Measurements from ENCODE around the gene UNC93A. TPM values are rescaled to one million over a fixed set of nuclear protein-coding genes. Genes with fewer than 3 reads are reported as not detected.

The UNC93A gene
- total RNA-seq, 1 experiment from 2014 or later = not detected

DNA sequence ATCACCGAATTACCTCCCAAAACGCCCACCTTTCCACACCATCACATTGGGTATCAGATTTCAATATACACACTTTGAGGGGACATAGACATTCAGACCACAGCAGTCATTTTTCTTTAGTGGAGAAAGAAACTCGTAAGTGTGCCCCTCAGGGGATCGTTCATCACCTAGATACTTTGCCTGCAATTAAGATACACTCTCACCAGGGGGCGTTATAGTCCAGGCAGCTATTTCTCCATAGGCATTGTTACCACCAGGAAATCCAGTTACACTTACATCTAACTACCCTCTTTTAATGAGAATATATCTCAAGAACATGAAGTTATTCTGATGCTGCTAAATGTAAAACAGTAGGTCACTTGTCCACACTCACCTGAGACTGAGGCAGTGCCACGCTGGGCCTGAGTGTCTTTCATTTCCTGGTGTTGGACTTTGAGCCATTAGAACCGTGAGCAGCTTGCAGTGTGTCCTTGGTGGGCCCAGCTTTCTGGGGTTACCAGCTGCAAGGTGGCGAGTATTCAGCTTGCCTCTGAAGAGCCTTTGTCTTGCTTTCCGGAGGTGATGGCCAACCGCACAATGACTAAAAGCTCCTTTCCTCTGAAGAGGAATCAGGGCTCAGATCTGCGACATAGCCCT lies 35.1 kb upstream of the UNC93A start:
- Histone ChIP-seq H2AFZ (ENCODE audit: low read depth, low read length, poor library complexity, severe bottlenecking) (no peak overlapping the region), H3K36me3 (ENCODE audit: control insufficient read depth in 1 of 2, insufficient read depth in 2 of 2, low read length in 2 of 2) (no peaks in the 10 kb centered on the region), H3K9ac (ENCODE audit: low read length) (no peak overlapping the region), H3K4me3 (replicated peaks in 1 of 2; ENCODE audit: low read depth in 1 of 2, low read length in 2 of 2) (no peak overlapping the region), H3K4me2 (ENCODE audit: low read length) (no peak overlapping the region), H3K27me3 (ENCODE audit: insufficient read depth, low read length) (0 out of 2 replicates have a peak, but pooled peaks cover 3% of the 10 kb centered on the region), H4K20me1 (ENCODE audit: insufficient read depth) (no peaks in the 10 kb centered on the region), H3K9me2 (ENCODE audit: insufficient read depth) (no peaks in the 10 kb centered on the region), H3K79me2 (ENCODE audit: insufficient read depth, low read length) (no peaks in the 10 kb centered on the region), H3K9me3 (ENCODE audit: control insufficient read depth in 1 of 2, insufficient read depth in 1 of 2, low read depth in 1 of 2, low read length in 2 of 2) (peaks cover 0 to 3% of the 10 kb centered on the region in 2 experiments; a peak in 1 of 4 replicates), H3K4me1 (ENCODE audit: control insufficient read depth in 1 of 2, insufficient read depth in 2 of 2, low read length in 2 of 2) (no peaks in the 10 kb centered on the region), H3K27ac (ENCODE audit: low read depth, low read length) (no peak overlapping the region)
- DNase-seq (ENCODE audit: low read depth, low spot score) (no peak), ATAC-seq (no peak)
- intact Hi-C loops (cut with micrococcal nuclease) = no loop called here
- TF ChIP-seq ZBTB33 (IDR thresholded peaks at IDR 0.05; ENCODE audit: extremely low read depth, insufficient replicate concordance, low read length) = no peak
- TF ChIP-seq EZH2 (IDR thresholded peaks at IDR 0.05) = no peak
- no peak for TF ChIP-seq JUND (IDR thresholded peaks at IDR 0.05)
- TF ChIP-seq, protein P1, sequence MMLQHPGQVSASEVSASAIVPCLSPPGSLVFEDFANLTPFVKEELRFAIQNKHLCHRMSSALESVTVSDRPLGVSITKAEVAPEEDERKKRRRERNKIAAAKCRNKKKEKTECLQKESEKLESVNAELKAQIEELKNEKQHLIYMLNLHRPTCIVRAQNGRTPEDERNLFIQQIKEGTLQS (IDR thresholded peaks at IDR 0.05) = no peak
- TF ChIP-seq CTCF (IDR thresholded peaks at IDR 0.05 in 2 of 3, conservative IDR thresholded peaks at IDR 0.05 in 1 of 3; ENCODE audit: borderline replicate concordance in 1 of 3, insufficient read depth in 1 of 3, low read depth in 2 of 3, low read length in 2 of 3) = peak; percentile 7 to 46 (median 36); a peak in 3 of 6 replicates
- no peak for TF ChIP-seq SIN3A (IDR thresholded peaks at IDR 0.05; ENCODE audit: low read depth)
- TF ChIP-seq SP1 (IDR thresholded peaks at IDR 0.05; ENCODE audit: low read depth) = no peak
- TF ChIP-seq RAD21 (IDR thresholded peaks at IDR 0.05; ENCODE audit: low read depth) = peak; percentile 44; the same call in 1 of the 2 replicates
- ChIA-PET CTCF (interaction anchor here (1.0 kb wide), 1 partner anchor 37 kb away, joined by 3 read pairs; no protein-coding TSS in a partner anchor), POLR2A (no interaction called here), RAD21 (ENCODE audit: low non-redundant PET in 1 of 2, low total read pairs in 2 of 2, uncharacterized antibody in 2 of 2, unreplicated experiment in 2 of 2) (no interaction called here)
- BruUV-seq (replicated peaks) = no TSS peak

All from HCT116 (cell line).